ENCODE measurements around the gene GPR146.

The GPR146 gene

DNA sequence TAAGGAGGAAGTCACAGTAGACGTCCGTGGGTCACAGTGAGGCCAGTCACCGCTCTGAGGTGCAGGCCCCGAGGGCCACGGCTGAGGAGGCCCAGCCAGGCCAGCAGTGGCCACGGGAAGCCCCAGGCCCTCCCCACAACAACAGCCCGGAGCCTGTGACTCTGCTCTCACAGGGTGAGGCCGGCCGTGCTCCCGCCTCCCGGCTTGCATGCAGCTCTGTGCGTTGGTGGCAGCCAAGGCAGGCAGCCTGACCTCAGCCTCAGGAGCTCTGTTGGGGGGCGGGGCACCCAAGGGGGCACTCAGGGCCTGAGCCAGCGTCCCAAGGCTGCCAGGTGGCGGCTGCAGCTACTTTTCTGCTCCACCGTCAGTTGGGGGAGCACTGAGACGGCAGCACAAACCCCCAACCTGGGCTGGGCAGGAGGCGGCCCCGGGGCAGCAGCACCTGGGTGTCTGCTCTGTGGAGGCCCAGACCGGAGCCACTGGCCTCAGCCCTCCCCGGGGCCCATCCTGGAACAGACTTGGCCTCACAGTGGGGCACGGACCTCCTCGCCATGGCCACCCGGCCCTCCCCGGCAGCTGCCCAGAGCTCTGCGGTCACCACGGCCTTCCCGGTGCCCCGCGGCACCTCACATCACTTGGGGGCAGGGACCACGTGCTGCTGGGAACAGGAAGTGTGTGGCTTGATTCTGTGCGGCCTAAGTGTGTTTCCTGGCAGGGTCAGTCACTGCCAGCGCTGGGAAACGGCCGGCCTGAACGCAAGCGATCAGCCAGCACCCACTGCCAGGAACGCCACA lies 48.1 kb upstream of the GPR146 start:
- Histone ChIP-seq H3K9ac (ENCODE audit: low read length) (no peak overlapping the region), H3K4me2 (ENCODE audit: low read length, poor library complexity, severe bottlenecking) (no peak overlapping the region), H3K36me3 (ENCODE audit: control insufficient read depth in 1 of 2, insufficient read depth in 2 of 2, low read depth in 1 of 2, low read length in 2 of 2) (peaks cover 8 to 51% of the 10 kb centered on the region in 2 experiments), H2BK12ac (ENCODE audit: low read length in 2 of 2) (no peak overlapping the region), H3K9me3 (ENCODE audit: control insufficient read depth, low read length) (no peaks in the 10 kb centered on the region), H4K91ac (ENCODE audit: low read length) (no peak overlapping the region), H2BK5ac (ENCODE audit: low read depth, low read length, poor library complexity, severe bottlenecking) (no peak overlapping the region), H2AFZ (ENCODE audit: low read depth, low read length) (no peak overlapping the region), H3K79me1 (replicated peaks; ENCODE audit: low read length, poor library complexity, severe bottlenecking) (peaks cover 5% of the 10 kb centered on the region), H3K4ac (ENCODE audit: low read depth in 1 of 2, low read length in 2 of 2) (no peak overlapping the region), H2BK120ac (ENCODE audit: low read depth, low read length) (no peak overlapping the region), H3K4me1 (ENCODE audit: control insufficient read depth, insufficient read depth, low read depth, low read length) (peaks cover 15% of the 10 kb centered on the region), H2AK5ac (ENCODE audit: low read length, severe bottlenecking) (no peak overlapping the region), H2BK15ac (ENCODE audit: low read depth, poor library complexity, severe bottlenecking) (no peak overlapping the region), H3K18ac (ENCODE audit: low read depth in 1 of 2, low read length in 2 of 2) (no peak overlapping the region), H3K27ac (ENCODE audit: low read length, poor library complexity, severe bottlenecking) (no peak overlapping the region), H3K4me3 (ENCODE audit: insufficient read depth in 1 of 2, low read depth in 1 of 2, low read length in 2 of 2) (no peak overlapping the region), H3K27me3 (ENCODE audit: control insufficient read depth in 1 of 2, insufficient read depth in 1 of 2, low read length in 2 of 2) (peaks cover 0 to 14% of the 10 kb centered on the region in 2 experiments), H3K14ac (ENCODE audit: low read length in 2 of 2) (no peak overlapping the region), H4K8ac (ENCODE audit: low read length) (no peak overlapping the region), H3K23ac (ENCODE audit: low read length in 2 of 2) (no peak overlapping the region)
- 94% methylated on average over 38 of the region's 38 CpGs for WGBS
- no peak for DNase-seq

DNA sequence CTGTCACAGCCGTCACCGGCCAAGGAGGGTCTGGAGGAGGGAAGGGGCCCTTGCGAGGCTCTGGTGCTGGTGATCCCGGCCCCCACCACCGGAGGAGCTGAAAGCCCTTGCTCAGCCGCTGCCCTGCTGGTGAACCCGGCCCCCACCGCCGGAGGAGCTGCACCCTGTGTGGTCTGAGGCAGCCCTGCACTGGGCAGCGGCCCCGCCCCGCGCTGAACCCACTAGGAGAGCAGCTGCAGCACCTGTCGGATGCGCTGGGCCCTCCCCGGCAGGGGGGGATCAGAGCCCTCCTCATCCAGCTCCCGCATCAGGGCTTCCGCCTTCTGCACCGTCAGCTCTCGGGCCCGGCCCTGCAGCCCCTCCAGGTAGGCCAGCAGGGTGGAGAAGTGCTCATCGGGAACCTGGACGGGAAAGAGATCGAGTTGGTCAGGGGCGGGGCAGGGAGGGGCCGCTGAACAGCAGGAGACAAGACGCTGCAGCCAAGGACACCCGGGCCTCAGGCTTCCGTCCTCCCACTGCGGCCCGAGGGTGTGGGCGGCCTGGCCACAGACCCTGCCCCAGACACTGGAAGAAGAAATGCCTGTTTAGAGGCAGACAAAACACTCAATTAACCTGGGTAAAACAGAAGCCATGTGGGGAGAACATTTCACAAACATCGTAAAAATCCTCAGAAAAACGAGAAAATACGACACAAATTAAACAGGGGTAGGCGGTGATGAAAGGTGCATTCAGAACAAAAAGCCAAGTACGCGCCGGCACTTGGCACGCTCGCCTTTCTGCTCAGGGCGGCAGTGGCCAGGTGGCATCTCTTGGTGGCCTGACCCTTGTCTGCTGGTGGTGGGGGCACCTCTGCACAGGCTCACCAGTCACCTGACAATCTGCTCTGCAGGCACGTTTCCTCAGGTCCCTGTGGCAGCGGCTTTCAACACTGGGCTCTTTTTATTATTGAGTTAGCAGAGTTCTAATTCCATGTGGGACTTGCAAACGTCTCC lies 46.6 kb upstream of the GPR146 start:
- H3K4ac ChIP-seq (ENCODE audit: low read depth in 1 of 2, low read length in 2 of 2), result no peak overlapping the region
- no peaks in the 10 kb centered on the region for H3K9me3 ChIP-seq (ENCODE audit: control insufficient read depth, low read length)
- no peak overlapping the region for H3K4me2 ChIP-seq (ENCODE audit: low read length, poor library complexity, severe bottlenecking)
- no peak overlapping the region for H2BK120ac ChIP-seq (ENCODE audit: low read depth, low read length)
- H2AFZ ChIP-seq (ENCODE audit: low read depth, low read length), result no peak overlapping the region
- H2BK12ac ChIP-seq (ENCODE audit: low read length in 2 of 2), result no peak overlapping the region
- peaks cover 5% of the 10 kb centered on the region for H3K79me1 ChIP-seq (replicated peaks; ENCODE audit: low read length, poor library complexity, severe bottlenecking)
- peaks cover 15% of the 10 kb centered on the region for H3K4me1 ChIP-seq (ENCODE audit: control insufficient read depth, insufficient read depth, low read depth, low read length)
- H2BK5ac ChIP-seq (ENCODE audit: low read depth, low read length, poor library complexity, severe bottlenecking), result no peak overlapping the region
- 81% methylated on average over 44 of the region's 45 CpGs for WGBS
- no peak overlapping the region for H3K27ac ChIP-seq (ENCODE audit: low read length, poor library complexity, severe bottlenecking)
- H2AK5ac ChIP-seq (ENCODE audit: low read length, severe bottlenecking), result no peak overlapping the region
- H3K9ac ChIP-seq (ENCODE audit: low read length), result no peak overlapping the region
- H3K36me3 ChIP-seq (ENCODE audit: control insufficient read depth in 1 of 2, insufficient read depth in 2 of 2, low read depth in 1 of 2, low read length in 2 of 2), result peaks cover 8 to 54% of the 10 kb centered on the region in 2 experiments
- no peak overlapping the region for H3K4me3 ChIP-seq (ENCODE audit: insufficient read depth in 1 of 2, low read depth in 1 of 2, low read length in 2 of 2)
- H3K14ac ChIP-seq (ENCODE audit: low read length in 2 of 2), result no peak overlapping the region
- no peaks in the 10 kb centered on the region for H3K27me3 ChIP-seq (ENCODE audit: control insufficient read depth in 1 of 2, insufficient read depth in 1 of 2, low read length in 2 of 2)
- no peak overlapping the region for H2BK15ac ChIP-seq (ENCODE audit: low read depth, poor library complexity, severe bottlenecking)
- H4K91ac ChIP-seq (ENCODE audit: low read length), result no peak overlapping the region
- H3K23ac ChIP-seq (ENCODE audit: low read length in 2 of 2), result no peak overlapping the region
- DNase-seq, result no peak
- no peak overlapping the region for H4K8ac ChIP-seq (ENCODE audit: low read length)
- no peak overlapping the region for H3K18ac ChIP-seq (ENCODE audit: low read depth in 1 of 2, low read length in 2 of 2)

DNA sequence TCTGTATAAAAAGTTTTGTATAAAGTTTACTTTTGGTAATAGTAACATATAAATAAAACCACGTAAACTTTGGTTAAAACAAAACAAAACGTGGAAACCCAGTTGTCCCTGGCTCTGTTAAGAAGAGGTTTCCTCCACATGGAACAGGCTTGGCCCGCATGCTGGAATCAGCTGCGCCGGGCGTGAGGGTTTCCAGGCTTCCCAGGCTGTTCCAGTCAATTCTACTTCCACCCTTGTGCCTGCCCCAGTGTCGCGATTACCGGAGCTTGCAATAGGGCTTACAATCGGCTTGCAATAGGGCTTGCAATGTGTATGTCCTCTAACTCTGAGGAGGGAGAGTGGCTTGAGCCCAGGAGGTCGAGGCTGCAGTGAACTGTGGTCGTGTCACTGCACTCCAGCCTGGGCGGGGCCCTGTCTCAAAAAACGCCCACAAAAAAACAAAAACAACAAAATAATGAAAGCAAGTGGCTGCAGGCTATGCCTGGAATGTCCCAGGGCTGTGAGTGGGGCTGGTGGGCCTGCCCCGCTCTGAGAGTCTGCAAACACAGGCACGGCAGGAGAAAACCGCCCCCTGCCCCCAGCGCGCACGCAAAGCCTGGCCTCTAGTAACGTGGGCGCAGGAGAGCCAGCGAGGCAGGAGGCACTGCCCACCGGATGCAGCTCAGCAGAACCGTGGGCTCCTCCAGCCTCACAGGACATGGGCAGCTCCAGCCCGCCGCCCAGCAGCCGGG lies 45.0 kb upstream of the GPR146 start:
- no peak overlapping the region for H3K4ac ChIP-seq (ENCODE audit: low read depth in 1 of 2, low read length in 2 of 2)
- no peak overlapping the region for H3K27ac ChIP-seq (ENCODE audit: low read length, poor library complexity, severe bottlenecking)
- no peak overlapping the region for H2AFZ ChIP-seq (ENCODE audit: low read depth, low read length)
- WGBS, result 87% methylated on average over 27 of the region's 28 CpGs
- H3K18ac ChIP-seq (ENCODE audit: low read depth in 1 of 2, low read length in 2 of 2), result no peak overlapping the region
- H2BK15ac ChIP-seq (ENCODE audit: low read depth, poor library complexity, severe bottlenecking), result no peak overlapping the region
- no peak overlapping the region for H2BK12ac ChIP-seq (ENCODE audit: low read length in 2 of 2)
- H3K23ac ChIP-seq (ENCODE audit: low read length in 2 of 2), result no peak overlapping the region
- H4K91ac ChIP-seq (ENCODE audit: low read length), result no peak overlapping the region
- H3K4me2 ChIP-seq (ENCODE audit: low read length, poor library complexity, severe bottlenecking), result no peak overlapping the region
- peaks cover 8 to 60% of the 10 kb centered on the region in 2 experiments for H3K36me3 ChIP-seq (ENCODE audit: control insufficient read depth in 1 of 2, insufficient read depth in 2 of 2, low read depth in 1 of 2, low read length in 2 of 2)
- no peak overlapping the region for H2BK5ac ChIP-seq (ENCODE audit: low read depth, low read length, poor library complexity, severe bottlenecking)
- no peak overlapping the region for H3K14ac ChIP-seq (ENCODE audit: low read length in 2 of 2)
- H3K79me1 ChIP-seq (replicated peaks; ENCODE audit: low read length, poor library complexity, severe bottlenecking), result peaks cover 9% of the 10 kb centered on the region
- H2AK5ac ChIP-seq (ENCODE audit: low read length, severe bottlenecking), result no peak overlapping the region
- H3K4me3 ChIP-seq (ENCODE audit: insufficient read depth in 1 of 2, low read depth in 1 of 2, low read length in 2 of 2), result no peak overlapping the region
- H3K27me3 ChIP-seq (ENCODE audit: control insufficient read depth in 1 of 2, insufficient read depth in 1 of 2, low read length in 2 of 2), result no peaks in the 10 kb centered on the region
- no peak for DNase-seq
- H3K4me1 ChIP-seq (ENCODE audit: control insufficient read depth, insufficient read depth, low read depth, low read length), result peaks cover 7% of the 10 kb centered on the region
- H2BK120ac ChIP-seq (ENCODE audit: low read depth, low read length), result no peak overlapping the region
- H3K9me3 ChIP-seq (ENCODE audit: control insufficient read depth, low read length), result no peaks in the 10 kb centered on the region
- no peak overlapping the region for H3K9ac ChIP-seq (ENCODE audit: low read length)
- no peak overlapping the region for H4K8ac ChIP-seq (ENCODE audit: low read length)
